ENCODE data around the gene GPC1.

DNA sequence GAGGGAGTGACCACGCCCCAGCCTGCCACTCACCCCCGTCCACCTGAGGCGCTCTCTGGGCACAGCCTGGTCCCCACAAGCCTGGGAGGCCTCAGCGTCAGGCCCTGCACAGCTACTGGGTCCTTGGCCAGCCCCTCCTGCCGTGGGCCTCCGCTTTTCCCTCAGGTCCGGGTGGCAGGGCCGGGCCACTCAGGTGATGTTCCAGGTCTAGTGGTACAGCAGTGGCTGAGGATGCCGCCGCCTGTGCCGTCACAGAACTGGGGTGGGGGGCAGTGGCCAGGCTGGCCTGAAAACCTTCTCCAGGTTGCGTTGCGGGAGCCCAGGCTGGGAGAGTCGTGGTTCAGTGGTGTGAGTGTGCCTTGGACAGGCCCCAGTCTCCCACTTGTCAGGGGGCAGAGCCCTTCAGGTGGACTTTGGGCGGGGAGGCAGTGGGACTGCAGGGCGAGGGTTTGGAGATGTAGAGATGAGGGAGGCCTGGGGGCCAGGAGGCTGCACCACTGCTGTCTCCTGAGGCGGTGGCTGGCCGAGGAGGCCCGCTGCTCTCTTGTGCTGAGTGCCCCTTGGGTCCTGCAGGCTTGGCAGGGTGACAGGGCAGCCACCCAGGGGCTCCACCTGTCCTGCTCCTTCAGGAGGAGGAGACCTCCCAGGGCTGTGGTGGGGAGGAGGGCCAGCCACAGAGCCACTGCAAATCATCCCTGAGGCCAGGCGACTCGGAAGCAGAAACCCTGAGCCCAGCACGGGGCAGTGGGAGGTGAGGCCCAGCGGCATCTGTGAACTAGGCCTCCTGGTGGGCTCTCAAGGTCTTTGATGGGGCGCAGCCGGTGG, 7.6 kb downstream of the GPC1 start:
- TF ChIP-seq POLR2A (IDR thresholded peaks at IDR 0.05), result no peak
- TF ChIP-seq, protein P1, sequence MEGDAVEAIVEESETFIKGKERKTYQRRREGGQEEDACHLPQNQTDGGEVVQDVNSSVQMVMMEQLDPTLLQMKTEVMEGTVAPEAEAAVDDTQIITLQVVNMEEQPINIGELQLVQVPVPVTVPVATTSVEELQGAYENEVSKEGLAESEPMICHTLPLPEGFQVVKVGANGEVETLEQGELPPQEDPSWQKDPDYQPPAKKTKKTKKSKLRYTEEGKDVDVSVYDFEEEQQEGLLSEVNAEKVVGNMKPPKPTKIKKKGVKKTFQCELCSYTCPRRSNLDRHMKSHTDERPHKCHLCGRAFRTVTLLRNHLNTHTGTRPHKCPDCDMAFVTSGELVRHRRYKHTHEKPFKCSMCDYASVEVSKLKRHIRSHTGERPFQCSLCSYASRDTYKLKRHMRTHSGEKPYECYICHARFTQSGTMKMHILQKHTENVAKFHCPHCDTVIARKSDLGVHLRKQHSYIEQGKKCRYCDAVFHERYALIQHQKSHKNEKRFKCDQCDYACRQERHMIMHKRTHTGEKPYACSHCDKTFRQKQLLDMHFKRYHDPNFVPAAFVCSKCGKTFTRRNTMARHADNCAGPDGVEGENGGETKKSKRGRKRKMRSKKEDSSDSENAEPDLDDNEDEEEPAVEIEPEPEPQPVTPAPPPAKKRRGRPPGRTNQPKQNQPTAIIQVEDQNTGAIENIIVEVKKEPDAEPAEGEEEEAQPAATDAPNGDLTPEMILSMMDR (IDR thresholded peaks at IDR 0.05), result no peak
